Stimulated activated CD8-positive, alpha-beta memory T cell treated with anti-CD3 and anti-CD28 coated beads, Interleukin-7, amount 100 ng/mL, for 4 hours (primary cell): ENCODE measurements around the gene CLDN3.

Experiments
- DNase-seq, 2 donors: peaks; one replicate each; pipeline ENCODE4 v3.0.0-alpha.2; 2020; ENCODE audit warnings: low read depth in 2 of 2

CLDN3 gene

GRCh38 chr7:73770860-73771670, 995 bp upstream of the CLDN3 start:
- DNase-seq: no peak

GRCh38 chr7:73769481-73770001, 529 bp downstream of the CLDN3 start:
- DNase-seq: no peak

GRCh38 chr7:73768641-73769480, 1.2 kb downstream of the CLDN3 start:
- no peak for DNase-seq

- no peak for DNase-seq
These were observed 3.4 kb downstream of the CLDN3 start for GRCh38 chr7:73766556-73767229.

- DNase-seq: no peak
These were observed 7.4 kb downstream of the CLDN3 start for GRCh38 chr7:73762659-73762999.

GRCh38 chr7:73761854-73762658, 8.0 kb downstream of the CLDN3 start:
- DNase-seq: no peak

GRCh38 chr7:73758581-73759138, 11.4 kb downstream of the CLDN3 start:
- DNase-seq: no peak

GRCh38 chr7:73749931-73750776, 19.9 kb downstream of the CLDN3 start:
- DNase-seq: no peak

GRCh38 chr7:73746378-73746777, 23.7 kb downstream of the CLDN3 start:
- DNase-seq: no peak

GRCh38 chr7:73742753-73743641, 27.1 kb downstream of the CLDN3 start:
- no peak for DNase-seq

GRCh38 chr7:73742338-73742752, 27.7 kb downstream of the CLDN3 start:
- DNase-seq: no peak

- DNase-seq: no peak
These were observed 28.5 kb downstream of the CLDN3 start for GRCh38 chr7:73741600-73741999.

- DNase-seq: no peak
These were observed 29.3 kb downstream of the CLDN3 start for GRCh38 chr7:73740771-73741170.

- no peak for DNase-seq
These were observed 29.9 kb downstream of the CLDN3 start for GRCh38 chr7:73740212-73740611.

GRCh38 chr7:73739387-73739767, 30.7 kb downstream of the CLDN3 start:
- no peak for DNase-seq

- peak; percentile 96 to 97 for DNase-seq
These were observed 31.3 kb downstream of the CLDN3 start, which contains the start of gene ABHD11 for GRCh38 chr7:73738612-73739386. Gene ABHD11, minus strand, starts transcription at chr7:73738802. Its CDS starts 32 bp downstream, at chr7:73738770.

- DNase-seq: peak; percentile 42 to 48
These were observed 31.9 kb downstream of the CLDN3 start for GRCh38 chr7:73738220-73738611.
